ENCODE results near the gene HPS3.

Gene HPS3

DNA sequence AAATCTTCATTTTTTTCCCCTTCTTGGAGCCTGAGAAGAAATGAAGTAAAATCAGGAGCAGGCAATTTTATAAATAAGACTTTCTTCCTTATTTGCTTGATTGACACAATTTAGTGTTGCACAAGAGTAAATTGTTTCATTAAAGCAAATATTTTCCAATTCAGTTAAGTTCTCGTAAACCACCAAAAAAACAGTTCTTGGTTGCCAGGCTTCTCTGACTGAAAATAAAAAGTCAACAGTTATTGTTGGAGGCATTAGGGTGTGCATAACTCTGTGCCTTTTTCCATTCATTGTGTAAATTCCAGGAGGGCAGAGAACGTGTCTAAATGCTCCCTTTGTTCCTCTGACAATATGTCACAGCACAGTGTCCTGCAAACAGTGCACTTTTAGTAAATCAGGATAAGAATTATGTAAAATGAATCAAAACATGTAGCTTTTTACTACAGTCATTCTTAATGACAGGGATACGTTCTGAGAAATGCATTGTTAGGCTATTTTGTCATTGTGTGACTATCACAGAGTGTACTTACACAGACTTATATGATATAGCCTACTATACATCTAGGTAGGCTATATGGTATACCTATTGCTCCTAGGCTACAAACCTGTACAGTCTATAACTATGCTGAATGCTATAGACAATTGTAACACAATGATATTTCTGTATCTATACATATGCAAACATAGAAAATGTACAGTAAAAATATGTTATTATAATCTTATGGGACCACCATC, 92.5 kb downstream of the HPS3 start, which contains the start of gene CP:
Gene CP, minus strand, starts transcription at position 47 of the 735 bp plus-strand sequence. Its CDS starts 37 bp downstream, at position 10.
- DNase-seq (ENCODE audit: insufficient read length) (no peak), FAIRE-seq (peak; percentile 53)
- TF ChIP-seq POLR2A (IDR thresholded peaks at IDR 0.05; ENCODE audit: low read depth, low read length), result no peak

Data from GM12892 (cell line).